ENCODE measurements around the gene CMTR2. TPM values are rescaled to one million over a fixed set of nuclear protein-coding genes. Genes with fewer than 3 reads are reported as not detected.

The CMTR2 gene
- total RNA-seq, 1 experiment from 2014 or later = 13.4 TPM

- ChIA-PET POLR2A (no interaction called here), CTCF (no interaction called here)
- Mint-ChIP-seq H3K27me3 (ENCODE audit: low read depth) (no peaks in the 10 kb centered on the region), H3K4me3 (no peak overlapping the region), H3K9me3 (0 out of 2 replicates have a peak, but pooled peaks cover 2% of the 10 kb centered on the region), H3K27ac (no peak overlapping the region), H3K4me1 (peaks cover 5% of the 10 kb centered on the region), H3K36me3 (peaks cover 31% of the 10 kb centered on the region)
- DNase-seq (ENCODE audit: low spot score) (no peak), ATAC-seq (no peak)
- TF ChIP-seq ZNF317 (CRISPR knock-in tag; IDR thresholded peaks at IDR 0.05; ENCODE audit: borderline replicate concordance, low read depth) (no peak), CBFB (CRISPR knock-in tag; IDR thresholded peaks at IDR 0.05; ENCODE audit: low read depth) (no peak), ZBTB43 (CRISPR knock-in tag; IDR thresholded peaks at IDR 0.05) (no peak), OVOL2 (CRISPR knock-in tag; IDR thresholded peaks at IDR 0.05; ENCODE audit: borderline replicate concordance) (no peak), CDX4 (CRISPR knock-in tag; IDR thresholded peaks at IDR 0.05; ENCODE audit: borderline replicate concordance) (no peak), GABPB1 (CRISPR knock-in tag; IDR thresholded peaks at IDR 0.05) (no peak), FOXK1 (CRISPR knock-in tag; IDR thresholded peaks at IDR 0.05) (no peak), MXD4 (CRISPR knock-in tag; IDR thresholded peaks at IDR 0.05; ENCODE audit: borderline replicate concordance) (no peak), ZNF512 (CRISPR knock-in tag; IDR thresholded peaks at IDR 0.05; ENCODE audit: borderline replicate concordance) (no peak), ATF3 (CRISPR knock-in tag; conservative IDR thresholded peaks at IDR 0.05) (no peak), MYBL2 (CRISPR knock-in tag; IDR thresholded peaks at IDR 0.05) (no peak), ZMAT4 (CRISPR knock-in tag; IDR thresholded peaks at IDR 0.05) (no peak), ZNF219 (CRISPR knock-in tag; IDR thresholded peaks at IDR 0.05; ENCODE audit: borderline replicate concordance) (no peak), ARID4B (CRISPR knock-in tag; IDR thresholded peaks at IDR 0.05; ENCODE audit: borderline replicate concordance) (no peak), HMGXB4 (CRISPR knock-in tag; IDR thresholded peaks at IDR 0.05) (no peak)
- TF ChIP-seq, protein P1, sequence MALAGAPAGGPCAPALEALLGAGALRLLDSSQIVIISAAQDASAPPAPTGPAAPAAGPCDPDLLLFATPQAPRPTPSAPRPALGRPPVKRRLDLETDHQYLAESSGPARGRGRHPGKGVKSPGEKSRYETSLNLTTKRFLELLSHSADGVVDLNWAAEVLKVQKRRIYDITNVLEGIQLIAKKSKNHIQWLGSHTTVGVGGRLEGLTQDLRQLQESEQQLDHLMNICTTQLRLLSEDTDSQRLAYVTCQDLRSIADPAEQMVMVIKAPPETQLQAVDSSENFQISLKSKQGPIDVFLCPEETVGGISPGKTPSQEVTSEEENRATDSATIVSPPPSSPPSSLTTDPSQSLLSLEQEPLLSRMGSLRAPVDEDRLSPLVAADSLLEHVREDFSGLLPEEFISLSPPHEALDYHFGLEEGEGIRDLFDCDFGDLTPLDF (CRISPR knock-in tag; IDR thresholded peaks at IDR 0.05) = no peak
- TF ChIP-seq, protein P2, sequence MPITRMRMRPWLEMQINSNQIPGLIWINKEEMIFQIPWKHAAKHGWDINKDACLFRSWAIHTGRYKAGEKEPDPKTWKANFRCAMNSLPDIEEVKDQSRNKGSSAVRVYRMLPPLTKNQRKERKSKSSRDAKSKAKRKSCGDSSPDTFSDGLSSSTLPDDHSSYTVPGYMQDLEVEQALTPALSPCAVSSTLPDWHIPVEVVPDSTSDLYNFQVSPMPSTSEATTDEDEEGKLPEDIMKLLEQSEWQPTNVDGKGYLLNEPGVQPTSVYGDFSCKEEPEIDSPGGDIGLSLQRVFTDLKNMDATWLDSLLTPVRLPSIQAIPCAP (CRISPR knock-in tag; IDR thresholded peaks at IDR 0.05) = no peak
These were observed 6.3 kb downstream of the CMTR2 start for GRCh38 chr16:71282943-71283342.

Measured in WTC11 (cell line).